H9 (cell line): ENCODE data around the gene HHAT. TPM values are rescaled to one million over a fixed set of nuclear protein-coding genes. Genes with fewer than 3 reads are reported as not detected.

Experiments used
- DNase-seq: peaks from one replicate; pipeline ENCODE4 v3.0.0-alpha.2; 2017
- H2AFZ ChIP-seq: one replicate; pipeline ENCODE4 v1.6.1; 2013; ENCODE audit warnings: mild to moderate bottlenecking, low read length, control low read depth, moderate library complexity
- H2AK5ac ChIP-seq: 2 replicates; pipeline ENCODE4 v1.6.1; 2013; ENCODE audit warnings: low read length, control low read depth, mixed read lengths; ENCODE audit not compliant: insufficient read length
- H2BK120ac ChIP-seq: one replicate; pipeline ENCODE4 v1.6.1; 2013; ENCODE audit warnings: low read depth, mild to moderate bottlenecking, low read length, control low read depth, inconsistent platforms; ENCODE audit not compliant: poor library complexity, severe bottlenecking
- H2BK12ac ChIP-seq: 2 replicates; pipeline ENCODE4 v1.6.1; 2013; ENCODE audit warnings: low read length, control low read depth, mixed read lengths, low read depth; ENCODE audit not compliant: insufficient read length
- H2BK15ac ChIP-seq: 2 replicates; pipeline ENCODE4 v1.6.1; 2013; ENCODE audit warnings: low read depth, low read length, control low read depth
- H2BK20ac ChIP-seq: one replicate; pipeline ENCODE4 v1.6.1; 2013; ENCODE audit warnings: low read depth, mild to moderate bottlenecking, low read length, control low read depth, inconsistent platforms; ENCODE audit not compliant: poor library complexity, severe bottlenecking
- H2BK5ac ChIP-seq: 2 replicates; pipeline ENCODE4 v1.6.1; 2013; ENCODE audit warnings: low read length, control low read depth, mixed read lengths; ENCODE audit not compliant: insufficient read length
- H3K14ac ChIP-seq: 2 replicates; pipeline ENCODE4 v1.6.1; 2013; ENCODE audit warnings: low read length, control low read depth; ENCODE audit not compliant: insufficient read depth
- H3K18ac ChIP-seq: 2 replicates; pipeline ENCODE4 v1.6.1; 2013; ENCODE audit warnings: low read depth, mild to moderate bottlenecking, mixed read lengths, low read length, control low read depth; ENCODE audit not compliant: insufficient read length
- H3K23ac ChIP-seq: 2 replicates; pipeline ENCODE4 v1.6.1; 2013; ENCODE audit warnings: low read length, control low read depth, mixed read lengths, low read depth; ENCODE audit not compliant: insufficient read length
- H3K23me2 ChIP-seq: 2 replicates; pipeline ENCODE4 v1.6.1; 2013; ENCODE audit warnings: low read depth, mild to moderate bottlenecking, mixed read lengths, low read length, control low read depth; ENCODE audit not compliant: insufficient read length, poor library complexity, severe bottlenecking
- H3K27ac ChIP-seq: 2 replicates; pipeline ENCODE4 v1.5.1; 2013; ENCODE audit warnings: low read length, control low read depth, mixed read lengths, low read depth; ENCODE audit not compliant: insufficient read length
- H3K27me3 ChIP-seq: 2 replicates; pipeline ENCODE4 v1.6.1; 2013; ENCODE audit warnings: low read length, control low read depth, inconsistent platforms; ENCODE audit not compliant: insufficient read depth
- H3K4ac ChIP-seq: 2 replicates; pipeline ENCODE4 v1.6.1; 2013; ENCODE audit warnings: low read depth, mild to moderate bottlenecking, control low read depth, inconsistent platforms, low read length, moderate library complexity
- H3K4me1 ChIP-seq: 2 replicates; pipeline ENCODE4 v1.6.1; 2013; ENCODE audit warnings: low read length, control low read depth, inconsistent platforms; ENCODE audit not compliant: insufficient read depth
- H3K4me2 ChIP-seq: 2 replicates; pipeline ENCODE4 v1.6.1; 2013; ENCODE audit warnings: low read length, control low read depth, mixed read lengths; ENCODE audit not compliant: insufficient read length, insufficient read depth
- H3K56ac ChIP-seq: 2 replicates; pipeline ENCODE4 v1.6.1; 2013; ENCODE audit warnings: low read depth, mild to moderate bottlenecking, mixed read lengths, low read length, control low read depth; ENCODE audit not compliant: insufficient read length
- H3K79me1 ChIP-seq: 2 replicates; pipeline ENCODE4 v1.6.1; 2013; ENCODE audit warnings: low read depth, mild to moderate bottlenecking, moderate library complexity, low read length, control low read depth, inconsistent platforms; ENCODE audit not compliant: insufficient read depth, poor library complexity, severe bottlenecking
- H3K79me2 ChIP-seq: 2 replicates; pipeline ENCODE4 v1.6.1; 2013; ENCODE audit warnings: low read length, control low read depth, inconsistent platforms; ENCODE audit not compliant: insufficient read depth
- H3K9ac ChIP-seq: 2 replicates; pipeline ENCODE4 v1.6.1; 2013; ENCODE audit warnings: low read length, control low read depth, mixed read lengths; ENCODE audit not compliant: insufficient read length; ENCODE audit errors: extremely low read depth
- H3K9me3 ChIP-seq: one replicate; pipeline ENCODE4 v1.6.1; 2013; ENCODE audit warnings: low read depth, low read length, inconsistent platforms; ENCODE audit not compliant: control insufficient read depth
- H3T11ph ChIP-seq: one replicate; pipeline ENCODE4 v1.6.1; 2013; ENCODE audit warnings: mild to moderate bottlenecking, low read length, control low read depth, inconsistent platforms
- H4K20me1 ChIP-seq: one replicate; pipeline ENCODE4 v1.6.1; 2013; ENCODE audit not compliant: control insufficient read depth, insufficient read length, insufficient read depth
- H4K5ac ChIP-seq: 2 replicates; pipeline ENCODE4 v1.6.1; 2013; ENCODE audit warnings: low read depth, mild to moderate bottlenecking, mixed read lengths, low read length, control low read depth; ENCODE audit not compliant: insufficient read length
- H4K8ac ChIP-seq: replicated peaks from 2 replicates; pipeline ENCODE4 v1.6.1; 2013; ENCODE audit warnings: low read length, control low read depth, mixed read lengths, low read depth; ENCODE audit not compliant: insufficient read length
- H4K91ac ChIP-seq: 2 replicates; pipeline ENCODE4 v1.6.1; 2013; ENCODE audit warnings: low read depth, mild to moderate bottlenecking, moderate library complexity, mixed read lengths, low read length, control low read depth; ENCODE audit not compliant: insufficient read length
- H3K27ac Mint-ChIP-seq, 3 experiments: 2 replicates in 2 of 3; 3 replicates in 1 of 3; pipeline ENCODE4 v1.8.0; 2020 to 2021; ENCODE audit warnings: mixed read lengths in 3 of 3, mild to moderate bottlenecking in 1 of 3, moderate library complexity in 1 of 3
- H3K27me3 Mint-ChIP-seq: 2 replicates; pipeline ENCODE4 v1.8.0; 2021; ENCODE audit warnings: low read depth, mild to moderate bottlenecking, moderate library complexity, mixed read lengths
- H3K36me3 Mint-ChIP-seq, 3 experiments: 2 replicates in 2 of 3; 3 replicates in 1 of 3; pipeline ENCODE4 v1.8.0; 2020 to 2021; ENCODE audit warnings: low read depth in 3 of 3, mixed read lengths in 3 of 3; ENCODE audit not compliant: insufficient read depth in 1 of 3
- H3K4me1 Mint-ChIP-seq, 2 experiments: 2 replicates each; pipeline ENCODE4 v1.8.0; 2020; ENCODE audit warnings: mixed read lengths in 2 of 2
- H3K4me3 Mint-ChIP-seq, 2 experiments: 2 replicates in 1 of 2; 3 replicates in 1 of 2; pipeline ENCODE4 v1.8.0; 2020 to 2021; ENCODE audit warnings: mild to moderate bottlenecking in 2 of 2, mixed read lengths in 2 of 2, moderate library complexity in 1 of 2
- H3K9me3 Mint-ChIP-seq, 2 experiments: 2 replicates in 1 of 2; 3 replicates in 1 of 2; pipeline ENCODE4 v1.8.0; 2020; ENCODE audit warnings: mild to moderate bottlenecking in 2 of 2, mixed read lengths in 2 of 2, moderate library complexity in 1 of 2
- WGBS: extraction: QIAGEN DNeasy Blood & Tissue Kit; methylation state at CpG from one replicate; pipeline ENCODE4 v1.1.7; 2013; ENCODE audit warnings: missing lambda C conversion rate, low lambda C conversion rate, mixed read lengths; ENCODE audit not compliant: insufficient read length; ENCODE audit errors: extremely low coverage; 5-methylcytosine and 5-hydroxymethylcytosine counted together
- total RNA-seq: library from RNA; stranded (reverse); gene quantifications from 2 replicates; pipeline ENCODE4 v1.2.1, GENCODE V29; 2021
- TF ChIP-seq, protein P1 (sequence below): fragments of 200-600 bp; sonication (generic); conservative IDR thresholded peaks from 3 replicates; pipeline ENCODE4 v1.8.0; 2021; ENCODE audit warnings: antibody characterized with exemption, mild to moderate bottlenecking

The HHAT gene
- total RNA-seq, 1 experiment from 2014 or later = 0.48 TPM

DNA sequence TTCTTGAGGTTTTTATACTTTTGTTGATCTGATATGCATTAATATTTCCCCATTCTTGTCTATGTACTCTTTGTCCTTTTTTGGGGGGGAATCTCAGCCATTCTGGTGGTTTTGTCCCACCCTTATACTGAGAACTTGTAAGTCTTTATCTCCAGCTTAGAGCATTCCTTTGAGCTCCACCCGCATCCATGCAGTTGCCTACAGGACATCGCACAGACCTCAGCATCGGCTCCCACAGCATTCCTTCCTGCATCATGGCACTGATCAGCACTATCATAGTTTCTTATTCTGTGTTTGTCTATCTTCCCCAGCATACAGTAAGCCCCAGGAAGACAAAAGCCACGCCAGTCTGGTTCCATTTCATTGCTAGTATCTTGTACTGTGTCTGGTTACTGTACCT lies 33.0 kb downstream of the HHAT start:
- Histone ChIP-seq H3K79me1 (no peaks in the 10 kb centered on the region), H3K4me2 (no peak overlapping the region), H3K4me1 (peaks cover 9% of the 10 kb centered on the region), H3K14ac (no peak overlapping the region), H4K5ac (no peak overlapping the region), H3K18ac (no peak overlapping the region), H3K23ac (no peak overlapping the region), H3K4ac (no peak overlapping the region), H3K56ac (no peak overlapping the region), H4K8ac (no peak overlapping the region), H3K79me2 (no peaks in the 10 kb centered on the region), H2BK20ac (no peak overlapping the region), H3K27ac (no peak overlapping the region), H2BK15ac (no peak overlapping the region), H2AK5ac (no peak overlapping the region), H3K9me3 (no peaks in the 10 kb centered on the region), H4K91ac (no peak overlapping the region), H2BK12ac (no peak overlapping the region), H4K20me1 (peaks cover 2% of the 10 kb centered on the region), H3K23me2 (no peaks in the 10 kb centered on the region), H3K27me3 (no peaks in the 10 kb centered on the region), H2AFZ (no peak overlapping the region), H2BK120ac (no peak overlapping the region), H2BK5ac (no peak overlapping the region), H3T11ph (no peak overlapping the region), H3K9ac (no peak overlapping the region)
- Mint-ChIP-seq H3K27me3 (peaks cover 13% of the 10 kb centered on the region), H3K27ac (no peak overlapping the region), H3K4me3 (no peak overlapping the region), H3K4me1 (peaks cover 40 to 41% of the 10 kb centered on the region in 2 experiments), H3K9me3 (peaks cover 0 to 2% of the 10 kb centered on the region in 2 experiments; a peak in 1 of 5 replicates), H3K36me3 (no peaks in the 10 kb centered on the region)
- DNase-seq = no peak
- TF ChIP-seq, protein P1, sequence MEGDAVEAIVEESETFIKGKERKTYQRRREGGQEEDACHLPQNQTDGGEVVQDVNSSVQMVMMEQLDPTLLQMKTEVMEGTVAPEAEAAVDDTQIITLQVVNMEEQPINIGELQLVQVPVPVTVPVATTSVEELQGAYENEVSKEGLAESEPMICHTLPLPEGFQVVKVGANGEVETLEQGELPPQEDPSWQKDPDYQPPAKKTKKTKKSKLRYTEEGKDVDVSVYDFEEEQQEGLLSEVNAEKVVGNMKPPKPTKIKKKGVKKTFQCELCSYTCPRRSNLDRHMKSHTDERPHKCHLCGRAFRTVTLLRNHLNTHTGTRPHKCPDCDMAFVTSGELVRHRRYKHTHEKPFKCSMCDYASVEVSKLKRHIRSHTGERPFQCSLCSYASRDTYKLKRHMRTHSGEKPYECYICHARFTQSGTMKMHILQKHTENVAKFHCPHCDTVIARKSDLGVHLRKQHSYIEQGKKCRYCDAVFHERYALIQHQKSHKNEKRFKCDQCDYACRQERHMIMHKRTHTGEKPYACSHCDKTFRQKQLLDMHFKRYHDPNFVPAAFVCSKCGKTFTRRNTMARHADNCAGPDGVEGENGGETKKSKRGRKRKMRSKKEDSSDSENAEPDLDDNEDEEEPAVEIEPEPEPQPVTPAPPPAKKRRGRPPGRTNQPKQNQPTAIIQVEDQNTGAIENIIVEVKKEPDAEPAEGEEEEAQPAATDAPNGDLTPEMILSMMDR = no peak
- no CpG with 5 or more reads among the region's 4 CpGs for WGBS
